Ascending aorta (tissue), 2 donors: ENCODE data around the gene CLEC3B. TPM values are rescaled to one million over a fixed set of nuclear protein-coding genes. Genes with fewer than 3 reads are reported as not detected.

Experiments used
- DNase-seq, 2 donors: peaks; one replicate each; pipeline ENCODE4 v3.0.0-alpha.2; 2019; ENCODE audit warnings: low spot score in 2 of 2
- H3K27ac ChIP-seq, 2 donors: fragments of 200-600 bp; sonication (generic); one replicate each; pipeline ENCODE4 v1.5.1; 2016 to 2017; ENCODE audit warnings: mild to moderate bottlenecking in 1 of 2
- H3K27me3 ChIP-seq: fragments of 200-600 bp; sonication (generic); one replicate; pipeline ENCODE4 v1.5.1; 2017
- H3K36me3 ChIP-seq, 2 donors: fragments of 200-600 bp; sonication (generic); one replicate each; pipeline ENCODE4 v1.5.1; 2016
- H3K4me1 ChIP-seq, 2 donors: fragments of 200-600 bp; sonication (generic); one replicate each; pipeline ENCODE4 v1.5.1; 2016 to 2017; ENCODE audit warnings: mild to moderate bottlenecking in 1 of 2
- H3K4me3 ChIP-seq, 2 donors: fragments of 200-600 bp; sonication (generic); one replicate each; pipeline ENCODE4 v1.5.1; 2016 to 2017; ENCODE audit warnings: mild to moderate bottlenecking in 1 of 2
- H3K9me3 ChIP-seq, 2 donors: fragments of 200-600 bp; sonication (generic); one replicate each; pipeline ENCODE4 v1.5.1; 2016
- CTCF ChIP-seq, 3 experiments: fragments of 200-600 bp in 2 of 3; fragments of 450-650 bp in 1 of 3; sonication (generic) in 2 of 3; IDR thresholded peaks; one replicate each; pipeline ENCODE4 v1.5.1; 2016 to 2019; ENCODE audit warnings: antibody characterized with exemption in 3 of 3, mild to moderate bottlenecking in 1 of 3, moderate library complexity in 1 of 3
- intact Hi-C: fragments of 100-400 bp; cut with DNase I; formaldehyde crosslinking; loops from one replicate; pipeline ENCODE4 v1.15.1; 2023
- total RNA-seq: library from RNA; depleted of rRNA; stranded (reverse); fragments of >200 nt; gene quantifications from one replicate; pipeline ENCODE4 v1.1.0, GENCODE V29; 2016

The CLEC3B gene
- total RNA-seq, 1 donor from 2014 or later: 130 TPM

- Histone ChIP-seq H3K9me3 (no peaks in the 10 kb centered on the region), H3K27ac (no peak overlapping the region), H3K27me3 (no peaks in the 10 kb centered on the region), H3K4me1 (peaks cover 0 to 6% of the 10 kb centered on the region in 2 donors), H3K4me3 (no peak overlapping the region), H3K36me3 (peaks cover 3 to 24% of the 10 kb centered on the region in 2 donors)
- intact Hi-C loops: no loop called here
- TF ChIP-seq CTCF (IDR thresholded peaks at IDR 0.05): no peak
- DNase-seq: no peak
Observed at GRCh38 chr3:44991326-44991725, 34.8 kb upstream of the CLEC3B start.

- Histone ChIP-seq H3K27me3 (no peaks in the 10 kb centered on the region), H3K36me3 (peaks cover 14 to 38% of the 10 kb centered on the region in 2 donors), H3K9me3 (no peaks in the 10 kb centered on the region), H3K4me3 (no peak overlapping the region), H3K4me1 (peaks cover 0 to 6% of the 10 kb centered on the region in 2 donors), H3K27ac (no peak overlapping the region)
- no peak for DNase-seq
- TF ChIP-seq CTCF (IDR thresholded peaks at IDR 0.05): peak in 2 of 3 experiments; percentile 57 to 58
- intact Hi-C loops: no loop called here
Observed at GRCh38 chr3:44992555-44993470, 33.3 kb upstream of the CLEC3B start.

GRCh38 chr3:44993471-44994205 is 32.5 kb upstream of the CLEC3B start:
- H3K27me3 ChIP-seq: no peaks in the 10 kb centered on the region
- no peak for TF ChIP-seq CTCF (IDR thresholded peaks at IDR 0.05)
- no peak overlapping the region for H3K4me3 ChIP-seq
- no peak overlapping the region for H3K27ac ChIP-seq
- no peaks in the 10 kb centered on the region for H3K9me3 ChIP-seq
- peaks cover 0 to 6% of the 10 kb centered on the region in 2 donors for H3K4me1 ChIP-seq
- no peak for DNase-seq
- peaks cover 22 to 47% of the 10 kb centered on the region in 2 donors for H3K36me3 ChIP-seq
- intact Hi-C loops: no loop called here

- Histone ChIP-seq H3K36me3 (peaks cover 23 to 54% of the 10 kb centered on the region in 2 donors), H3K27me3 (no peaks in the 10 kb centered on the region), H3K9me3 (no peaks in the 10 kb centered on the region), H3K27ac (no peak overlapping the region), H3K4me1 (peaks cover 0 to 6% of the 10 kb centered on the region in 2 donors), H3K4me3 (no peak overlapping the region)
- DNase-seq: no peak
- intact Hi-C loops: no loop called here
- TF ChIP-seq CTCF (IDR thresholded peaks at IDR 0.05): no peak
Observed at GRCh38 chr3:44995142-44995770, 30.8 kb upstream of the CLEC3B start.

GRCh38 chr3:44996556-44996969 is 29.5 kb upstream of the CLEC3B start:
- TF ChIP-seq CTCF (IDR thresholded peaks at IDR 0.05): no peak
- intact Hi-C loops: no loop called here
- Histone ChIP-seq H3K36me3 (peaks cover 30 to 48% of the 10 kb centered on the region in 2 donors), H3K9me3 (no peaks in the 10 kb centered on the region), H3K27ac (no peak overlapping the region), H3K4me1 (peaks cover 0 to 6% of the 10 kb centered on the region in 2 donors), H3K27me3 (no peaks in the 10 kb centered on the region), H3K4me3 (no peak overlapping the region)
- DNase-seq: no peak
